Thyroid gland (tissue), 4 donors: Measurements from ENCODE around the gene LRRC28. TPM values are rescaled to one million over a fixed set of nuclear protein-coding genes. Genes with fewer than 3 reads are reported as not detected.

Experiments used
- DNase-seq, 2 donors: peaks; one replicate each; pipeline ENCODE4 v3.0.0-alpha.2; 2019
- H3K27ac ChIP-seq, 3 donors: fragments of 200-600 bp; sonication (generic); 1 replicate in 2 of 3; 2 replicates in 1 of 3; pipeline ENCODE4 v1.5.1; 2016 to 2019; ENCODE audit warnings: mild to moderate bottlenecking in 1 of 3, moderate library complexity in 1 of 3
- H3K27me3 ChIP-seq: fragments of 200-600 bp; sonication (generic); one replicate; pipeline ENCODE4 v1.5.1; 2019
- H3K36me3 ChIP-seq, 2 donors: fragments of 200-600 bp; sonication (generic); one replicate each; pipeline ENCODE4 v1.5.1; 2016 to 2019
- H3K4me1 ChIP-seq, 2 donors: fragments of 200-600 bp; sonication (generic); one replicate each; pipeline ENCODE4 v1.5.1; 2017 to 2019
- H3K4me3 ChIP-seq, 3 donors: fragments of 200-600 bp; sonication (generic); replicated peaks in 1 of 3; 1 replicate in 2 of 3; 2 replicates in 1 of 3; pipeline ENCODE4 v1.5.1; 2016; ENCODE audit warnings: mild to moderate bottlenecking in 1 of 3
- H3K9me3 ChIP-seq: fragments of 200-600 bp; sonication (generic); one replicate; pipeline ENCODE4 v1.5.1; 2017
- POLR2A ChIP-seq, 2 donors: fragments of 450-650 bp; IDR thresholded peaks; one replicate each; pipeline ENCODE4 v1.6.1; 2017; ENCODE audit warnings: antibody characterized with exemption in 2 of 2, mild to moderate bottlenecking in 2 of 2, moderate library complexity in 1 of 2
- WGBS, 2 donors: methylation state at CpG; one replicate each; pipeline ENCODE4 v1.1.5; 2017; 5-methylcytosine and 5-hydroxymethylcytosine counted together
- intact Hi-C: fragments of 100-400 bp; cut with DNase I; formaldehyde crosslinking; loops from one replicate; pipeline ENCODE4 v1.15.1; 2023
- total RNA-seq, 4 donors: library from RNA; depleted of rRNA; stranded (reverse); fragments of >200 nt; gene quantifications; one replicate each; pipeline ENCODE4 v1.2.3, GENCODE V29; 2016
- TF ChIP-seq, protein P1 (sequence below), 6 experiments: fragments of 200-600 bp in 3 of 6; fragments of 450-650 bp in 3 of 6; sonication (generic) in 3 of 6; IDR thresholded peaks; one replicate each; pipeline ENCODE4 v1.5.1; 2016 to 2019; ENCODE audit warnings: antibody characterized with exemption in 6 of 6, mild to moderate bottlenecking in 2 of 6, inconsistent platforms in 1 of 6, moderate library complexity in 1 of 6

Gene LRRC28
- total RNA-seq, 4 donors from 2014 or later, result 36.1 to 51.6 (median 44.8) TPM

GRCh38 chr15:99344639-99345038, 93.4 kb downstream of the LRRC28 start:
- no peak overlapping the region for H3K27ac ChIP-seq
- H3K36me3 ChIP-seq, result no peaks in the 10 kb centered on the region
- 90 to 97% methylated on average over 2 of the region's 2 CpGs for WGBS, 2 donors
- intact Hi-C loops, result no loop called here
- H3K4me3 ChIP-seq, result no peak overlapping the region
- no peak for DNase-seq
- H3K4me1 ChIP-seq, result peaks cover 8 to 17% of the 10 kb centered on the region in 2 donors
- no peaks in the 10 kb centered on the region for H3K9me3 ChIP-seq
- TF ChIP-seq, protein P1, sequence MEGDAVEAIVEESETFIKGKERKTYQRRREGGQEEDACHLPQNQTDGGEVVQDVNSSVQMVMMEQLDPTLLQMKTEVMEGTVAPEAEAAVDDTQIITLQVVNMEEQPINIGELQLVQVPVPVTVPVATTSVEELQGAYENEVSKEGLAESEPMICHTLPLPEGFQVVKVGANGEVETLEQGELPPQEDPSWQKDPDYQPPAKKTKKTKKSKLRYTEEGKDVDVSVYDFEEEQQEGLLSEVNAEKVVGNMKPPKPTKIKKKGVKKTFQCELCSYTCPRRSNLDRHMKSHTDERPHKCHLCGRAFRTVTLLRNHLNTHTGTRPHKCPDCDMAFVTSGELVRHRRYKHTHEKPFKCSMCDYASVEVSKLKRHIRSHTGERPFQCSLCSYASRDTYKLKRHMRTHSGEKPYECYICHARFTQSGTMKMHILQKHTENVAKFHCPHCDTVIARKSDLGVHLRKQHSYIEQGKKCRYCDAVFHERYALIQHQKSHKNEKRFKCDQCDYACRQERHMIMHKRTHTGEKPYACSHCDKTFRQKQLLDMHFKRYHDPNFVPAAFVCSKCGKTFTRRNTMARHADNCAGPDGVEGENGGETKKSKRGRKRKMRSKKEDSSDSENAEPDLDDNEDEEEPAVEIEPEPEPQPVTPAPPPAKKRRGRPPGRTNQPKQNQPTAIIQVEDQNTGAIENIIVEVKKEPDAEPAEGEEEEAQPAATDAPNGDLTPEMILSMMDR (IDR thresholded peaks at IDR 0.05), result no peak
- TF ChIP-seq POLR2A (IDR thresholded peaks at IDR 0.05), result no peak
- no peaks in the 10 kb centered on the region for H3K27me3 ChIP-seq

GRCh38 chr15:99345242-99345641, 94.0 kb downstream of the LRRC28 start:
- 89 to 90% methylated on average over 2 of the region's 2 CpGs for WGBS, 2 donors
- intact Hi-C loops, result no loop called here
- TF ChIP-seq, protein P1 (IDR thresholded peaks at IDR 0.05), result no peak
- no peak for TF ChIP-seq POLR2A (IDR thresholded peaks at IDR 0.05)
- Histone ChIP-seq H3K27ac (no peak overlapping the region), H3K4me3 (no peak overlapping the region), H3K36me3 (no peaks in the 10 kb centered on the region), H3K27me3 (no peaks in the 10 kb centered on the region), H3K9me3 (no peaks in the 10 kb centered on the region), H3K4me1 (peaks cover 8 to 17% of the 10 kb centered on the region in 2 donors)
- no peak for DNase-seq

DNA sequence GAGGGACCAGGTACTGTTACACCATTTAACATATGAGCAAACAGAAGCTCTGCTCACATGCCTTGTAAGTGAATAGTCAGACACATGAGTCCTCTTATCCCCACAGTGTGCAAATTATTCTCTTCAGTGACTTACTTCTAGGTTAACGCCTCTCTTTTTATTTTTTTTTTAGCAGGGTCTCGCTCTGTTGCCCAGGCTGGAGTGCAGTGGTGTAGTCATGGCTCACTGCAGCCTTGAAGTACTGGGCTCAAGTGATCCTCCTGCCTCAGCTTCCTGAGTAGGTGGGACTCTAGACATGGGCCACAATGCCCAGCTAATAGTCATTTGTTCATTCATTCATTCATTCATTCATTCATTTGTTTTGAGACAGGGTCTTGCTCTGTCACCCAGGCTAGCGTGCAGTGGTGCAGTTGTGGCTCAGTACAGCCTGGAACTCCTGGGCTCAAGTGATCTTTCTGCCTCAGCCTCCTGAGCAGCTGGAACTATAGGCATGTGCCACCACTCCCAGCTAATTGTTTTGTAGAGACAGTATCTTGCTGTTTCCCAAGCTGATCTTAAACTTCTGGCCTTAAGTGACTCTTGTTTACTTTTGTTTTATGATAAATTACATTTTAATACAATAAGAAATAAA, 94.7 kb downstream of the LRRC28 start:
- WGBS, 2 donors, result 38 to 49% methylated on average over 3 of the region's 3 CpGs
- H3K4me3 ChIP-seq, result no peak overlapping the region
- H3K9me3 ChIP-seq, result no peaks in the 10 kb centered on the region
- intact Hi-C loops, result no loop called here
- H3K4me1 ChIP-seq, result peaks cover 8 to 17% of the 10 kb centered on the region in 2 donors
- H3K27me3 ChIP-seq, result no peaks in the 10 kb centered on the region
- TF ChIP-seq POLR2A (IDR thresholded peaks at IDR 0.05), result no peak
- TF ChIP-seq, protein P1 (IDR thresholded peaks at IDR 0.05), result no peak
- H3K27ac ChIP-seq, result peak overlapping the region in 2 of 3 donors; percentile 4 to 41
- DNase-seq, result peak; percentile 63 to 74
- H3K36me3 ChIP-seq, result no peaks in the 10 kb centered on the region

DNA sequence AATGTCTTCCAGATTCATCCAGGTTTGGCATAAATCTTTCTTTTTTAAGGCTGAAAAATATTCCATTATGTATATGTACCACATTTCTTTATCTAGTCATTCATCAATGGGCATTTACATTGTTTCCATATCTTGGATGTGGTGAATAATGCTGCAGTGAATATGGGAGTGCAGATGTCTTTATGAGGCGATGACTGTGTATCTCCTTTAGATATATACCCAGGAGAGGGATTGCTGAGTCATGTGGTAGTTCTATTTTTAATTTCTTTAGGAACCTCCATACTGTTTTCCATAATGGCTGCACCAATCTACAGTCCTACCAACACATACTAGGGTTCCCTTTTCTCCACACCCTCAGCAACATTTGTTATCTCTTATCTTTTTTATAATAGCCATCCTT, 96.3 kb downstream of the LRRC28 start:
- no peak overlapping the region for H3K4me3 ChIP-seq
- DNase-seq, result no peak
- H3K4me1 ChIP-seq, result peaks cover 8 to 12% of the 10 kb centered on the region in 2 donors
- H3K36me3 ChIP-seq, result no peaks in the 10 kb centered on the region
- H3K27me3 ChIP-seq, result no peaks in the 10 kb centered on the region
- intact Hi-C loops, result no loop called here
- TF ChIP-seq, protein P1 (IDR thresholded peaks at IDR 0.05), result no peak
- TF ChIP-seq POLR2A (IDR thresholded peaks at IDR 0.05), result no peak
- 97 to 98% methylated on average over 1 of the region's 1 CpG for WGBS, 2 donors
- H3K9me3 ChIP-seq, result no peaks in the 10 kb centered on the region
- no peak overlapping the region for H3K27ac ChIP-seq

DNA sequence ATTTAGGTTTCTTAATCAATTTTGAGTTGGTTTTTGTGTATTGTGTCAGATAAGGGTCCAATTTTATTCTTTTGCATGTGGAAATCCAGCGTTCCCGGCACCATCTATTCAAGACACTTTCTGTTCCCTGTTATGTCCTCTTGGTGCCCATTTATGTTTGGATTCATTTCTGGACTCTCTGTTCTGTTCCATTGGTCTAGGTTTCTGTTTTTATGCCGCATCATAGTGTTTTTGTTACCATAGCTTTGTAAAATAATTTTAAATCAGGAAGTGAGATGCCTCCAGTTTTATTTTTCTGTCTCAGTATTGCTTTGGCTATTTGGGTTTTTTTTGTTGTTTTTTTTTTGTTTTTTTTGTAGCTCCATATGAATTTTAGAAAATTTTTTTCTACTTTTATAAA, 97.1 kb downstream of the LRRC28 start:
- no peaks in the 10 kb centered on the region for H3K36me3 ChIP-seq
- no peak overlapping the region for H3K4me3 ChIP-seq
- no peaks in the 10 kb centered on the region for H3K27me3 ChIP-seq
- no peak for TF ChIP-seq POLR2A (IDR thresholded peaks at IDR 0.05)
- TF ChIP-seq, protein P1 (IDR thresholded peaks at IDR 0.05), result no peak
- H3K27ac ChIP-seq, result no peak overlapping the region
- DNase-seq, result no peak
- intact Hi-C loops, result no loop called here
- 92 to 97% methylated on average over 3 of the region's 3 CpGs for WGBS, 2 donors
- no peaks in the 10 kb centered on the region for H3K9me3 ChIP-seq
- peaks cover 6 to 8% of the 10 kb centered on the region in 2 donors for H3K4me1 ChIP-seq
